ENCODE results near the gene ITGA11. TPM values are rescaled to one million over a fixed set of nuclear protein-coding genes. Genes with fewer than 3 reads are reported as not detected.

ITGA11 gene
- total RNA-seq, 5 donors from 2014 or later (not counting 1 experiment from before 2014, with no cell fraction given), result 0.07 to 0.95 (median 0.18) TPM; not detected in 2

GRCh38 chr15:68413363-68414205, 18.4 kb downstream of the ITGA11 start:
- POLR2A ChIA-PET, result no interaction called here
- H3K27me3 ChIP-seq (replicated peaks in 1 of 2; ENCODE audit: control insufficient read depth in 2 of 2, extremely low read depth in 1 of 2, insufficient read depth in 2 of 2, low read length in 1 of 2), result peaks cover 0 to 6% of the 10 kb centered on the region in 2 experiments
- Mint-ChIP-seq H3K27me3 (no peaks in the 10 kb centered on the region), H3K27ac (no peak overlapping the region), H3K36me3 (no peaks in the 10 kb centered on the region), H3K4me1 (no peaks in the 10 kb centered on the region), H3K4me3 (no peak overlapping the region), H3K9me3 (no peaks in the 10 kb centered on the region)
- no peak overlapping the region for H3K27ac ChIP-seq (ENCODE audit: low read length)
- ATAC-seq (replicated peaks in 1 of 4), result no peak
- WGBS (ENCODE audit: insufficient coverage), result 86% methylated on average over 15 of the region's 15 CpGs
- DNase-seq, result peak in 1 of 35 experiments; percentile 13
- no peaks in the 10 kb centered on the region for H3K9me3 ChIP-seq
- no peaks in the 10 kb centered on the region for H3K4me1 ChIP-seq (ENCODE audit: control insufficient read depth in 1 of 2, extremely low read depth in 1 of 2, insufficient read depth in 2 of 2, low read length in 2 of 2)
- no peaks in the 10 kb centered on the region for H3K36me3 ChIP-seq (ENCODE audit: control insufficient read depth in 2 of 2, extremely low read depth in 1 of 2, insufficient read depth in 1 of 2, low read length in 1 of 2)
- H3K4me3 ChIP-seq (ENCODE audit: control insufficient read depth in 1 of 2, extremely low read depth in 1 of 2, low read length in 1 of 2), result no peak overlapping the region
- CTCF ChIA-PET, result no interaction called here

GRCh38 chr15:68412218-68412617, 19.7 kb downstream of the ITGA11 start:
- H3K4me1 ChIP-seq (ENCODE audit: control insufficient read depth in 1 of 2, extremely low read depth in 1 of 2, insufficient read depth in 2 of 2, low read length in 2 of 2), result no peaks in the 10 kb centered on the region
- no peaks in the 10 kb centered on the region for H3K4me1 Mint-ChIP-seq
- no peak overlapping the region for H3K4me3 ChIP-seq (ENCODE audit: control insufficient read depth in 1 of 2, extremely low read depth in 1 of 2, low read length in 1 of 2)
- H3K27ac Mint-ChIP-seq, result no peak overlapping the region
- no peaks in the 10 kb centered on the region for H3K9me3 Mint-ChIP-seq
- no peaks in the 10 kb centered on the region for H3K9me3 ChIP-seq
- 71% methylated on average over 2 of the region's 8 CpGs for WGBS (ENCODE audit: insufficient coverage)
- H3K27ac ChIP-seq (ENCODE audit: low read length), result no peak overlapping the region
- H3K27me3 ChIP-seq (replicated peaks in 1 of 2; ENCODE audit: control insufficient read depth in 2 of 2, extremely low read depth in 1 of 2, insufficient read depth in 2 of 2, low read length in 1 of 2), result peaks cover 0 to 14% of the 10 kb centered on the region in 2 experiments
- no peak for DNase-seq
- peaks cover 0 to 7% of the 10 kb centered on the region in 2 donors for H3K27me3 Mint-ChIP-seq
- H3K36me3 ChIP-seq (ENCODE audit: control insufficient read depth in 2 of 2, extremely low read depth in 1 of 2, insufficient read depth in 1 of 2, low read length in 1 of 2), result no peaks in the 10 kb centered on the region
- no peak for ATAC-seq (replicated peaks in 1 of 4)
- H3K36me3 Mint-ChIP-seq, result no peaks in the 10 kb centered on the region
- ChIA-PET POLR2A (no interaction called here), CTCF (no interaction called here)
- no peak overlapping the region for H3K4me3 Mint-ChIP-seq

DNA sequence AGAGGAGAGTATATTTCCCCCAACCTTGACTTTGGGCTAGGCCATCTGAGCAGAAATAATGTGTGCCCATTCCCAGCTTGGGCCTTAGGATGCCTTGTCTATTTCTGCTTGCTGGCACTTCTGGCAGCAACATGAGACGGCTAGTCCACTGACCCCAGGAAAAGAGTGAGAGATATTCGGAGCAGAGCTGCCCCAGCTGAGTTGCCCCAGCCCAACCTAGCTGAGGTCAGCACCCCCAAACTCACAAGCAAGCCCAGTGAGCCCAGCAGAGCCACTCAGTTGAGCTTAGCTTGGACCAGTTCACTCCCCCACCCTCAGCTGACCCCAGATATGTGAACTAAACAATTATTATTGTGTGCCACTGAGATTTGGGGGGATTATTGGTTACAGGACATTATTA, 20.2 kb downstream of the ITGA11 start:
- Mint-ChIP-seq H3K4me1 (no peaks in the 10 kb centered on the region), H3K27ac (no peak overlapping the region), H3K4me3 (no peak overlapping the region), H3K27me3 (peaks cover 0 to 7% of the 10 kb centered on the region in 2 donors), H3K36me3 (no peaks in the 10 kb centered on the region), H3K9me3 (no peaks in the 10 kb centered on the region)
- WGBS (ENCODE audit: insufficient coverage), result 81% methylated on average over 2 of the region's 2 CpGs
- DNase-seq (peak in 1 of 35 experiments; percentile 15), ATAC-seq (replicated peaks in 1 of 4) (no peak)
- Histone ChIP-seq H3K27ac (ENCODE audit: low read length) (no peak overlapping the region), H3K9me3 (no peaks in the 10 kb centered on the region), H3K4me1 (ENCODE audit: control insufficient read depth in 1 of 2, extremely low read depth in 1 of 2, insufficient read depth in 2 of 2, low read length in 2 of 2) (no peaks in the 10 kb centered on the region), H3K36me3 (ENCODE audit: control insufficient read depth in 2 of 2, extremely low read depth in 1 of 2, insufficient read depth in 1 of 2, low read length in 1 of 2) (no peaks in the 10 kb centered on the region), H3K27me3 (replicated peaks in 1 of 2; ENCODE audit: control insufficient read depth in 2 of 2, extremely low read depth in 1 of 2, insufficient read depth in 2 of 2, low read length in 1 of 2) (peaks cover 0 to 11% of the 10 kb centered on the region in 2 experiments), H3K4me3 (ENCODE audit: control insufficient read depth in 1 of 2, extremely low read depth in 1 of 2, low read length in 1 of 2) (no peak overlapping the region)
- POLR2A ChIA-PET, result no interaction called here
- CTCF ChIA-PET, result no interaction called here

- Mint-ChIP-seq H3K27ac (no peak overlapping the region), H3K4me3 (no peak overlapping the region), H3K9me3 (no peaks in the 10 kb centered on the region), H3K27me3 (peaks cover 0 to 7% of the 10 kb centered on the region in 2 donors), H3K36me3 (no peaks in the 10 kb centered on the region), H3K4me1 (no peaks in the 10 kb centered on the region)
- ATAC-seq (replicated peaks in 1 of 4), result no peak
- Histone ChIP-seq H3K36me3 (ENCODE audit: control insufficient read depth in 2 of 2, extremely low read depth in 1 of 2, insufficient read depth in 1 of 2, low read length in 1 of 2) (no peaks in the 10 kb centered on the region), H3K27ac (ENCODE audit: low read length) (no peak overlapping the region), H3K9me3 (no peaks in the 10 kb centered on the region), H3K27me3 (replicated peaks in 1 of 2; ENCODE audit: control insufficient read depth in 2 of 2, extremely low read depth in 1 of 2, insufficient read depth in 2 of 2, low read length in 1 of 2) (peaks cover 0 to 11% of the 10 kb centered on the region in 2 experiments), H3K4me3 (ENCODE audit: control insufficient read depth in 1 of 2, extremely low read depth in 1 of 2, low read length in 1 of 2) (no peak overlapping the region), H3K4me1 (ENCODE audit: control insufficient read depth in 1 of 2, extremely low read depth in 1 of 2, insufficient read depth in 2 of 2, low read length in 2 of 2) (no peaks in the 10 kb centered on the region)
- ChIA-PET POLR2A (no interaction called here), CTCF (no interaction called here)
- 100% methylated on average over 2 of the region's 4 CpGs for WGBS (ENCODE audit: insufficient coverage)
- DNase-seq, result no peak
These were observed 20.7 kb downstream of the ITGA11 start for GRCh38 chr15:68411343-68411675.

DNA sequence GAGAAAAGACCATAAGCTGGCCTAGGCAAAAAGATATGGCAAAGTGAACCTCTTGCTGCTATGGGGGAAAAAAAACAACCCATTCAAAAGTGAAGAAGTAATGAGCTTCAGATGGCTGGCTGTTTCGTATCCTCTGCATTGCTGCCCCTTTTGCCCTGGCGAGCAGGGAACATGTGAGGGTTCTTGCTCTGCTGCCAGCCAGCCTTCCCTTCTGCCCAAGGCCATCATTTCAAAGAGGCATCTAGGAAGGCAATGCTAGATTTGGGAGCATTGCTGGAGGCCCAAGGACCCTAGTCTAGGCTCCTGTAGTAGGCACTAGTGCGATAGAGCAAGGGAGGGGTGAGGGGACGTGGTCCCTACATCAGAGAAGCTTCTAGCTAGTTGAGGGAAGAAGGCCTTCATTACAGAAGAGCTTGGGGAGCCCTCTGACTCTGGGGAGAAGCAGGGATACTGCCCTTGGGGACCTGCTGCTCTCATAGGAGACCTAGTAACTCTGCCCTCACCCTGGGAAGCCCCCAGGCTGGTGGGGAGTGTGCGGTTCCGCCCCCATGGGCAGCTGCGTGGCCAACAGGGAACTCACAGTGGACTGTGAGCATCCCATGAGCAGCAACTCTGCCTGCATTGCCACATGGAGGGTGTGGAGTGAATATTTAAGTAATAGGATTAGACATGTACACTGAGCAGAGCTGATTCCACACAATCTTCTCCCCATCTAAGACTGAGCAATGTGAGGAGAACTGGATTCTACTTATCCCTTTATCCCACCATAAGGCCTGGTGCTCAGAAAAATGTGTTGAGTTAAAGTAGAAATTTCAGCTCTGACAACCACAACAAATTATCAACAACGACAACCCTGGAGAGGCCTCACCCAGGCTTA, 21.3 kb downstream of the ITGA11 start:
- Histone ChIP-seq H3K9me3 (no peaks in the 10 kb centered on the region), H3K4me1 (ENCODE audit: control insufficient read depth in 1 of 2, extremely low read depth in 1 of 2, insufficient read depth in 2 of 2, low read length in 2 of 2) (no peaks in the 10 kb centered on the region), H3K4me3 (ENCODE audit: control insufficient read depth in 1 of 2, extremely low read depth in 1 of 2, low read length in 1 of 2) (no peak overlapping the region), H3K27me3 (replicated peaks in 1 of 2; ENCODE audit: control insufficient read depth in 2 of 2, extremely low read depth in 1 of 2, insufficient read depth in 2 of 2, low read length in 1 of 2) (peaks cover 0 to 15% of the 10 kb centered on the region in 2 experiments), H3K27ac (ENCODE audit: low read length) (no peak overlapping the region), H3K36me3 (ENCODE audit: control insufficient read depth in 2 of 2, extremely low read depth in 1 of 2, insufficient read depth in 1 of 2, low read length in 1 of 2) (no peaks in the 10 kb centered on the region)
- DNase-seq (peak in 1 of 35 experiments; percentile 19), ATAC-seq (replicated peaks in 1 of 4) (no peak)
- ChIA-PET CTCF (no interaction called here), POLR2A (no interaction called here)
- Mint-ChIP-seq H3K36me3 (no peaks in the 10 kb centered on the region), H3K27ac (no peak overlapping the region), H3K27me3 (peaks cover 0 to 7% of the 10 kb centered on the region in 2 donors), H3K4me1 (no peaks in the 10 kb centered on the region), H3K4me3 (no peak overlapping the region), H3K9me3 (no peaks in the 10 kb centered on the region)
- 58% methylated on average over 2 of the region's 8 CpGs for WGBS (ENCODE audit: insufficient coverage)

- POLR2A ChIA-PET, result no interaction called here
- no peak for ATAC-seq (replicated peaks in 1 of 4)
These were observed 22.1 kb downstream of the ITGA11 start for GRCh38 chr15:68409736-68410370.

More at GRCh38 chr15:68409736-68410370, 22.1 kb downstream of the ITGA11 start:
- Histone ChIP-seq H3K27ac (ENCODE audit: low read length) (no peak overlapping the region), H3K36me3 (ENCODE audit: control insufficient read depth in 2 of 2, extremely low read depth in 1 of 2, insufficient read depth in 1 of 2, low read length in 1 of 2) (no peaks in the 10 kb centered on the region), H3K9me3 (no peaks in the 10 kb centered on the region), H3K4me1 (ENCODE audit: control insufficient read depth in 1 of 2, extremely low read depth in 1 of 2, insufficient read depth in 2 of 2, low read length in 2 of 2) (no peaks in the 10 kb centered on the region), H3K4me3 (ENCODE audit: control insufficient read depth in 1 of 2, extremely low read depth in 1 of 2, low read length in 1 of 2) (no peak overlapping the region), H3K27me3 (replicated peaks in 1 of 2; ENCODE audit: control insufficient read depth in 2 of 2, extremely low read depth in 1 of 2, insufficient read depth in 2 of 2, low read length in 1 of 2) (peaks cover 0 to 15% of the 10 kb centered on the region in 2 experiments)
- no peak for DNase-seq
- no peaks in the 10 kb centered on the region for H3K36me3 Mint-ChIP-seq
- H3K27ac Mint-ChIP-seq, result no peak overlapping the region
- H3K9me3 Mint-ChIP-seq, result no peaks in the 10 kb centered on the region
- no peaks in the 10 kb centered on the region for H3K4me1 Mint-ChIP-seq
- H3K27me3 Mint-ChIP-seq, result peaks cover 0 to 7% of the 10 kb centered on the region in 2 donors
- 91% methylated on average over 10 of the region's 11 CpGs for WGBS (ENCODE audit: insufficient coverage)
- no peak overlapping the region for H3K4me3 Mint-ChIP-seq
- CTCF ChIA-PET, result interaction anchor here in 1 of 2 donors (0.9 kb wide), 1 partner anchor 36 kb away, joined by 4 read pairs; no protein-coding TSS in a partner anchor
